Stimulated activated CD4-positive, alpha-beta T cell treated with anti-CD3 and anti-CD28 coated beads, TNF-alpha, amount 100 ng/mL, for 24 hours (primary cell): Measurements from ENCODE around the gene MARCKS.

Experiments
- DNase-seq, 3 experiments: peaks; one replicate each; pipeline ENCODE4 v3.0.0-alpha.2; 2020; ENCODE audit warnings: low read depth in 3 of 3

The MARCKS gene

GRCh38 chr6:113853252-113853651 lies 3.9 kb upstream of the MARCKS start:
- DNase-seq = no peak

- no peak for DNase-seq
These were observed 2.3 kb upstream of the MARCKS start for GRCh38 chr6:113854531-113855499.

- no peak for DNase-seq
These were observed 1.4 kb upstream of the MARCKS start for GRCh38 chr6:113855500-113856374.

GRCh38 chr6:113856375-113856624 lies 845 bp upstream of the MARCKS start:
- DNase-seq = no peak

- DNase-seq = no peak
These were observed 673 bp downstream of the MARCKS start for GRCh38 chr6:113857556-113858479.

GRCh38 chr6:113858480-113859348 lies 1.6 kb downstream of the MARCKS start:
- peak; percentile 36 to 70 (median 61) for DNase-seq

GRCh38 chr6:113859349-113860180 lies 2.4 kb downstream of the MARCKS start:
- no peak for DNase-seq

GRCh38 chr6:113860181-113860955 lies 3.2 kb downstream of the MARCKS start:
- DNase-seq = no peak

GRCh38 chr6:113862112-113862511 lies 5.0 kb downstream of the MARCKS start:
- DNase-seq = no peak

GRCh38 chr6:113870917-113871316 lies 13.8 kb downstream of the MARCKS start:
- DNase-seq = no peak

- no peak for DNase-seq
These were observed 14.8 kb downstream of the MARCKS start for GRCh38 chr6:113871975-113872374.

GRCh38 chr6:113873043-113873667 lies 16.0 kb downstream of the MARCKS start:
- DNase-seq = no peak

GRCh38 chr6:113875470-113875869 lies 18.3 kb downstream of the MARCKS start:
- DNase-seq = no peak

- DNase-seq = no peak
These were observed 19.6 kb downstream of the MARCKS start for GRCh38 chr6:113876695-113877094.

GRCh38 chr6:113879186-113880096 lies 22.3 kb downstream of the MARCKS start:
- DNase-seq = no peak

GRCh38 chr6:113881478-113881980 lies 24.4 kb downstream of the MARCKS start:
- DNase-seq = no peak

GRCh38 chr6:113882336-113883022 lies 25.3 kb downstream of the MARCKS start:
- DNase-seq = no peak
